ENCODE data around the gene ZNF536.

ZNF536 gene

DNA sequence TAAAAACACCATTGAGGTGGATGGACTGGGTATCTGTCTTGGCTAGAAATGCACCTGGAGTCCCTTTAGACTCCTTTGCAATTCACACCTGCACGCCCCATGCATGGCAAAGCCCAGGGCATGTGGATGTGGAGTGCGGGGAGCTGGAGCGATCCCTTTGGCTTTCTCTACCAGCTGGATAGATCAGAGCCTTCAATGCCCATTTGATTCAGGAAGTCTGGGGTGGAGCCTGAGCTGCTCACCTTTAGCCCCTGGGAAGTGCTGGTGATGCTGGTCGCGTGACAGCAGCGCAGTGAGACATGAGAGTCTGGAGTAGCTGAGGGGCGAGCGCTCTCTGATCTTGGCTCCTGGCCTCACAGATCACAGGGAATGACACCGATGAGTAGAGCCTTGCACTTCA is 4.8 kb upstream of the ZNF536 start:
- TF ChIP-seq, protein P1, sequence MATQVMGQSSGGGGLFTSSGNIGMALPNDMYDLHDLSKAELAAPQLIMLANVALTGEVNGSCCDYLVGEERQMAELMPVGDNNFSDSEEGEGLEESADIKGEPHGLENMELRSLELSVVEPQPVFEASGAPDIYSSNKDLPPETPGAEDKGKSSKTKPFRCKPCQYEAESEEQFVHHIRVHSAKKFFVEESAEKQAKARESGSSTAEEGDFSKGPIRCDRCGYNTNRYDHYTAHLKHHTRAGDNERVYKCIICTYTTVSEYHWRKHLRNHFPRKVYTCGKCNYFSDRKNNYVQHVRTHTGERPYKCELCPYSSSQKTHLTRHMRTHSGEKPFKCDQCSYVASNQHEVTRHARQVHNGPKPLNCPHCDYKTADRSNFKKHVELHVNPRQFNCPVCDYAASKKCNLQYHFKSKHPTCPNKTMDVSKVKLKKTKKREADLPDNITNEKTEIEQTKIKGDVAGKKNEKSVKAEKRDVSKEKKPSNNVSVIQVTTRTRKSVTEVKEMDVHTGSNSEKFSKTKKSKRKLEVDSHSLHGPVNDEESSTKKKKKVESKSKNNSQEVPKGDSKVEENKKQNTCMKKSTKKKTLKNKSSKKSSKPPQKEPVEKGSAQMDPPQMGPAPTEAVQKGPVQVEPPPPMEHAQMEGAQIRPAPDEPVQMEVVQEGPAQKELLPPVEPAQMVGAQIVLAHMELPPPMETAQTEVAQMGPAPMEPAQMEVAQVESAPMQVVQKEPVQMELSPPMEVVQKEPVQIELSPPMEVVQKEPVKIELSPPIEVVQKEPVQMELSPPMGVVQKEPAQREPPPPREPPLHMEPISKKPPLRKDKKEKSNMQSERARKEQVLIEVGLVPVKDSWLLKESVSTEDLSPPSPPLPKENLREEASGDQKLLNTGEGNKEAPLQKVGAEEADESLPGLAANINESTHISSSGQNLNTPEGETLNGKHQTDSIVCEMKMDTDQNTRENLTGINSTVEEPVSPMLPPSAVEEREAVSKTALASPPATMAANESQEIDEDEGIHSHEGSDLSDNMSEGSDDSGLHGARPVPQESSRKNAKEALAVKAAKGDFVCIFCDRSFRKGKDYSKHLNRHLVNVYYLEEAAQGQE (IDR thresholded peaks at IDR 0.05; ENCODE audit: insufficient replicate concordance, low read depth), result no peak
- TF ChIP-seq, protein P2, sequence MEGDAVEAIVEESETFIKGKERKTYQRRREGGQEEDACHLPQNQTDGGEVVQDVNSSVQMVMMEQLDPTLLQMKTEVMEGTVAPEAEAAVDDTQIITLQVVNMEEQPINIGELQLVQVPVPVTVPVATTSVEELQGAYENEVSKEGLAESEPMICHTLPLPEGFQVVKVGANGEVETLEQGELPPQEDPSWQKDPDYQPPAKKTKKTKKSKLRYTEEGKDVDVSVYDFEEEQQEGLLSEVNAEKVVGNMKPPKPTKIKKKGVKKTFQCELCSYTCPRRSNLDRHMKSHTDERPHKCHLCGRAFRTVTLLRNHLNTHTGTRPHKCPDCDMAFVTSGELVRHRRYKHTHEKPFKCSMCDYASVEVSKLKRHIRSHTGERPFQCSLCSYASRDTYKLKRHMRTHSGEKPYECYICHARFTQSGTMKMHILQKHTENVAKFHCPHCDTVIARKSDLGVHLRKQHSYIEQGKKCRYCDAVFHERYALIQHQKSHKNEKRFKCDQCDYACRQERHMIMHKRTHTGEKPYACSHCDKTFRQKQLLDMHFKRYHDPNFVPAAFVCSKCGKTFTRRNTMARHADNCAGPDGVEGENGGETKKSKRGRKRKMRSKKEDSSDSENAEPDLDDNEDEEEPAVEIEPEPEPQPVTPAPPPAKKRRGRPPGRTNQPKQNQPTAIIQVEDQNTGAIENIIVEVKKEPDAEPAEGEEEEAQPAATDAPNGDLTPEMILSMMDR (IDR thresholded peaks at IDR 0.05; ENCODE audit: insufficient read depth, low read length), result no peak
- Histone ChIP-seq H3K4me3 (replicated peaks; ENCODE audit: insufficient read depth, low read length) (no peak overlapping the region), H3K27ac (replicated peaks) (no peak overlapping the region), H3K27me3 (ENCODE audit: insufficient read depth, poor library complexity, severe bottlenecking) (no peaks in the 10 kb centered on the region)
- no peak for DNase-seq (ENCODE audit: low read depth in 1 of 2, low spot score in 1 of 2)

DNA sequence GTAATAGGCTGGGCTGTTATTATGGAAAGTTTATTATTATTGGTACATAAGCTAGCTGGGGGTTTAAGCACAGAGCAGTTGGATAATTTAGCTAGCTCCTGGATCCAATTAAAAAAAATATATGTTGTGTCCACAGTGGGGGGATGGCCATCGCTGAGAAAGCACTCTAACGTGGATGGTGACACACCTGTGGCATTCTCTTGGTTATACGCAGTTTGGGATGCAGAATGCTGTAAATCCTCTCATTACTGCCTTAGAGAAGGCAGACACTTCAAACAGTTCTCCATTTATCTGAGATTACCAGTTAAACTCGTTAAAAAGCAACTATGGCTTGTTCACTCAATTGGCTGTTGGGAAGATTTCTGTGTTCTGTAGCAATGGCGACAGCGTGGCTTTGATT is 2.4 kb upstream of the ZNF536 start:
- no peak for TF ChIP-seq POLR2AphosphoS5 (IDR thresholded peaks at IDR 0.05; ENCODE audit: low read depth)
- TF ChIP-seq, protein P1 (IDR thresholded peaks at IDR 0.05; ENCODE audit: insufficient replicate concordance, low read depth), result no peak
- TF ChIP-seq, protein P2 (IDR thresholded peaks at IDR 0.05; ENCODE audit: insufficient read depth, low read length), result no peak
- Histone ChIP-seq H3K4me3 (replicated peaks; ENCODE audit: insufficient read depth, low read length) (no peak overlapping the region), H3K27me3 (ENCODE audit: insufficient read depth, poor library complexity, severe bottlenecking) (peaks cover 6% of the 10 kb centered on the region), H3K27ac (replicated peaks) (no peak overlapping the region)
- no peak for DNase-seq (ENCODE audit: low read depth in 1 of 2, low spot score in 1 of 2)

GRCh38 chr19:30371161-30371836 is 885 bp upstream of the ZNF536 start:
- no peak for DNase-seq (ENCODE audit: low read depth in 1 of 2, low spot score in 1 of 2)
- TF ChIP-seq POLR2AphosphoS5 (IDR thresholded peaks at IDR 0.05; ENCODE audit: low read depth), result no peak
- TF ChIP-seq, protein P1 (IDR thresholded peaks at IDR 0.05; ENCODE audit: insufficient replicate concordance, low read depth), result no peak
- no peak for TF ChIP-seq SPI1 (IDR thresholded peaks at IDR 0.05; ENCODE audit: borderline replicate concordance, low read depth)
- H3K27me3 ChIP-seq (ENCODE audit: insufficient read depth, poor library complexity, severe bottlenecking), result peaks cover 6% of the 10 kb centered on the region
- H3K4me3 ChIP-seq (replicated peaks; ENCODE audit: insufficient read depth, low read length), result no peak overlapping the region
- no peak overlapping the region for H3K27ac ChIP-seq (replicated peaks)

DNA sequence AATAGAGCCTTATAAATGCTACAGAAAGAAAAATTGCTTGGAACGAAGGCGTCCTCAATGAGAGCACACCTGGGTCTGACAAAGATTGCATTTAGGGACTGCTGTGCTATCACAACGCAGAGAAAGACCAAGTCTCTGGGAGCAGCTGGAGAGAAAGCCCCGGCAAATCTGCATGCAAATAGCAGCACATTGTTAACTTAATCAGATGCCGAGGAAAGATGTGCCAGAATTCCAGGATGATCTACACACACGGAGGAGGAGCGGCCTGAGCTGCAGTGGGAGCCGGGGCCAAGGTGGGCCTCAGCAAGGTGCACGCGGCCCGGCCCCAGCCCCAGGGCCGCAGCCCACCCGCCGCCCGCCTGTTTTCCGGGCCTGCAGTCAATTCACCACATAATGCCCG is 1.4 kb downstream of the ZNF536 start:
- Histone ChIP-seq H3K27ac (replicated peaks) (no peak overlapping the region), H3K27me3 (ENCODE audit: insufficient read depth, poor library complexity, severe bottlenecking) (peaks cover 6% of the 10 kb centered on the region), H3K4me3 (replicated peaks; ENCODE audit: insufficient read depth, low read length) (no peak overlapping the region)
- no peak for DNase-seq (ENCODE audit: low read depth in 1 of 2, low spot score in 1 of 2)
- no peak for TF ChIP-seq POLR2AphosphoS5 (IDR thresholded peaks at IDR 0.05; ENCODE audit: low read depth)
- no peak for TF ChIP-seq SPI1 (IDR thresholded peaks at IDR 0.05; ENCODE audit: borderline replicate concordance, low read depth)
- no peak for TF ChIP-seq GABPA (IDR thresholded peaks at IDR 0.05; ENCODE audit: low read depth)
- TF ChIP-seq, protein P1 (IDR thresholded peaks at IDR 0.05; ENCODE audit: insufficient replicate concordance, low read depth), result no peak
- TF ChIP-seq, protein P2 (IDR thresholded peaks at IDR 0.05; ENCODE audit: insufficient read depth, low read length), result no peak

Data from HL-60 (cell line).